Activated CD4-positive, alpha-beta T cell treated with anti-CD3 and anti-CD28 coated beads for 1 hour (primary cell): Measurements from ENCODE around the gene STK39.

Source experiments
- DNase-seq: peaks from one replicate; pipeline ENCODE4 v3.0.0-alpha.2; 2020

The STK39 gene

DNA sequence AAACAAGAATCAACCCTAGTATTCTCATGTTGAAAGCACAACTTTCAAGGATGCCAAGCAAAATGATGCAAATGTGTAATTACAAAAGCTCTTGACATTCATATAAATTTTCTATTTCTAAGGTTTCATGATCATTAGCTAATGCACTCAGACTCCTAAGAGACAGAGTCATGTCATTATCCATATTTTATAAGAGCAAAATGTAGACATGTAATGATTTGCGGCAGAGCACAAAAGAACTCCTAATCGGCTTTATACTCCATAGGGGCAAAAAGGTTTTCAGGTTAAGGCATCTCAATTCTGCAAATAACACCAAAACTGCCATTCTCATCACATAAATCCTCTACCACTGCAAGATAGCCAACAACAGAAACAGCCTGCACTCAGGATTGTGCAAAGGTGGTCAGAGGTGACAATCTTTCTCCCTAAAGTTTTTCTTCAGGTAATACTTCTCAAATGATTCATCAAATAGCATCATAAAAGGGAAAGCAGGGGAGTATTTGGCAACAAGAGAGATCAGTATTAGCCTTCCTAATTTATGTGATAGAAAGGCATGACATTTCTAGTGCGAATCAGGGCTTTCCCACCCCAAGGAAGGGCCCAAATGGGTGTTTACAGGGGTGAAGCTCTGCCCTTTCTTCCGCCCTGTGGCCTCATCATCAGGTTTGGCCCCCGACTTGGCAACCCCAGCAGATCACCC is 64.7 kb downstream of the STK39 start:
- DNase-seq: no peak

DNA sequence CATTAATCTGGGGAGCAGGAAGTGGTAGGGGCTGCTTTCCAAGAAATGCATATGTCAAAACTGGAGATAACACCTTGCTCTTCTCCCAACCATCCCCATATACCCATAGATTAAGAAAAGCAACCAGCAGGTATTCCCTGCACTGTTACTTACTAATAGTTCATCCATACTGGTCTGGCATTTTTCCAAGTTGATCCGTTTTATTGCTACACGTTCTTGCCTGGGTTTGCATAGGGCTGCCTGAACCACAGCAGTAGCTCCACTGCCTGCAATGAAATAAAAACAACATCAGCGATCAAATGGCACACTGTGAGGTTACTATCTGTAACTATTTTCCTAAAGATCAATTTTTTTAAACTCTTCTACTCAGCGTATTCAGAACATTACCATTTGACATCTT is 65.6 kb downstream of the STK39 start:
- no peak for DNase-seq

DNA sequence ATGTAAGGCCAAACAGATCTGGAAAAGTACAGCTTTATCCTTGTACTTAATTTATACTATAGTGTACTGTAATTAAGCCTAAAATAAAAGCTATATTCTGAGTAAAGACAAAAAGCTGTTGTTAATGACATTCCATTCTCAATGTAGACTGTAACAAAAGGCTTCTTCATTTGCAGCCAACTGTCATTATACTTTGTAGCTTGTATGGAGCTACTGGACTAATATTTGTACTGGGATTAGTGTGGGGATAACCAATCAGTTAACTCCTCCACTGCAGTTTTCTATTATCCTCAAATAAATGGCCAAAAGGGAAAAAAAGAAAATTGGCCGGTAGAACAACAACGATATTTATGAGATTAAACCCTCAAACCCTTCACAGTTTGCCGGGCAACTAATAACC is 66.5 kb downstream of the STK39 start:
- no peak for DNase-seq

DNA sequence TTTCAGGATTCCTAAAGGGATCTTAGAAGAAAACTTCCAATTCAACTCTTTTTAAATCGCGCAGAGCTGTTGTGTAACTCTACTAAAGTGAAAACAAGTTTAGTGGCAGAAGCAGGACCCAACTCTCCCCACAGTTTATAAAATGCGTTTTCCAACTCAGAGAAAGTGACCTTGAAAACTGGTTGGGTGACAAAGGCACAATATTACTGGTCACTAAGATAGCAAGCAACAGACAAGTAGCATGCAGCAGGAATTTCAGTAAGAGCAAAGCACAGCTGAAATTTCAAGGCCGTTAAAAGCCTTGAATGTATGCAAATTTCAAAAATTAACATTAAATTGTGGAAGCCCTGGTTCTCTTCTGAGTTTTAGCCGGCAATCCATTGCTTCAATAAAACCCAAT is 66.9 kb downstream of the STK39 start:
- no peak for DNase-seq

DNA sequence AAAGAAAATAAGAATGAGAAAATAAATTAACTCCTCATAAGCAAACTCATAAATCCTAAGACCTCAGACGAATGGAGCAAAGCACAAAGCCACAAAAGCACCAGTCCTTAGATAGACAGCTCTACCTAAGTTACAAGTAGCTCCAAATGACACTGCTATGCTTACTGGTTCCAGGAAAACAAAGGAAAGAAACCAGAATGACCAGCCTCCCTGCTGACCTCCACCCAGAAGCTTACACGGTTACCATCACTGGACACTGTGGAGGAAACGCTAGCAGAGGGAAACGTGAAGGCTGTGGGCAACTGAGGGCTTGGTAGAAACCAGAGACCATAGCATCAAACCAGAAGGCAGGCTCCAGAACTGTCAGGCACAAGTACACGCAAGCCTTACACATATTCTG is 67.8 kb downstream of the STK39 start:
- no peak for DNase-seq

DNA sequence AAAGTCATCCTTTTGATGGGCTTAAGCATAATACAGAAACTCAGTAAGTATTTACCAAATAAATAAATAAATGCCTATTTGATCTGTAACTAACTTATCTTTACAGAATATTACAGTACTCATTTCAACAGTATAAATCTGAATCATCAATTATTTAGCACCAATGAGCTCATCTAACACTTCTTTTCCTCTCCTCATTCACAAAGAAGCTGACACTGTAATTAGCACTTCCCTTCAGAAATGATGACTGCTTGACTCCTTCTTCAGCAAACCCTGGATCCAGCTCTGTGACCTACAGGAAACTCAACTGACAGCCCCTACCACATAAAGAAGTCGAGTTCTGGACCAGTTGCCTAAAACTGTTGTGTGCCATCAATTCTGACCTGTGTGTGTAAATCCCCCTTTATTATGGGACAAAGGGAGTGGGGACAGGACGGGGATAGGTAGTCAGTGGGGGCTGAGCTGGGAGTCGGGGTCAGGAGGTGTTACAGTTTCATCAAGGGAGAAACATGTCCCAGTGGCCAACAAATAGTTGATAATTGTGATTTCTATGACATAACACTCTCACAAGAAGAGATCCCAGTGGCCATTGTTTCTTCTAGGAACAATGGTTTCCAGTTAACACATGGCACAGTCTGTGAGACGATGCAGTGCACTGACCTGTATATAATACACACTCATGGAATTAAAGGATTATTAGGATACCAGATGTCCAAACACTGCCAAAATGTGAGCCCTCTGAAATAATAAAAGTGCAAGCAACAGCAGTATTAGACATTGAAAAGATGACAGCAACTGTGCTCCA is 68.7 kb downstream of the STK39 start:
- no peak for DNase-seq

DNA sequence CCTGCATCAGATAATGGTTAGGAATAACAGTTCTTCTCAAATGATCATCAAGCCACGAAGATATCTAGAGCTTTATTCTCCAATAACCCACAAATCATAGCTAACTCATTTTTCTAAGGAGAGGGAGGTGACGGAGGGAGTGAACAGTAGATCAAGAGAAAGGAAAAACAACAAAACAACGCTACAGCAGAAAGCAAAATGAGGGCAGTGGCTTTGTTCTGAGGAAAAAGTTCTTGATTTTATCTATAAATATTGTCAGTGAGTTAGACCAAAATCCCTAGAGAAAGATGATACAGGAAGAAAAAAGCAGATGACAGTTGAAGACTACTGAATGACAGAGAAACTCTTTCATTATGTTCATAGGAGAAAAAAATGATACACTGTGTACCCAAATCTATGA is 71.0 kb downstream of the STK39 start:
- no peak for DNase-seq

DNA sequence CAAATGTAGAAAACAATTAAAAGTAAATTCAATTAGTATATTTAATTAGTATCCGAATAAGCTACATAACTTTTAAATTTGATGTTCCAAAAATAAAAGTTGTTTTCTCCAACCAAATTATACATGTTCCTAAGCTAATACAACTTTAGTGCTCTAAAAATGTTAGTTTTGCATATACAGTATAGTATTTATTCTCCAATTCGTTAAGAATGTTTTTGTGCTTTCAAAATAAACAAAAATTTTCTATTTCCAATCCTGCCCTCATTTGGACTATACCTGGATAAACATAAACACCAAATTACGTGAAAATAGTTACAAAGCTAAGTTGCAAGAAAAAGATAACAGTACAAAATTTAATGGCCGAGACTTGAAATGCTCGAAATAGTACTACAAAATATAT is 71.9 kb downstream of the STK39 start:
- no peak for DNase-seq

DNA sequence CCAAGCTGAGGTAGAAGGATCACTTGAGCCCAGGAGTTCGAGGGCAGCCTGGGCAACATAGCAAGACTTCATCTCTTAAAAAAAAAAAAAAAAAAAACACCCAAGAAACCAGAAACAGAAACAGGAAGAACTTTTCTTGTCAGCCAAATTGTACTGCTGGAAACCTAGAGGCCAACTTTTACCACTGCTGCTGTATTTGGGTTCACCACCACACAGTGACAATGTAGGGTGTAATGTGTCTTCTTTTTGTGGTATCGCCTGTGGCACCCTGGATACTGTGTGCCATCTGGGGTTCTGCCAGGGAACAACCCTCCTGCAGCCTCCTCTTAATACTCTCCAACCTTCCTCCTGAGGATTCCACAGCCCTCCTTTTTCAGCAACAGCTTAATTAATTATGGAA is 72.6 kb downstream of the STK39 start:
- DNase-seq: no peak

DNA sequence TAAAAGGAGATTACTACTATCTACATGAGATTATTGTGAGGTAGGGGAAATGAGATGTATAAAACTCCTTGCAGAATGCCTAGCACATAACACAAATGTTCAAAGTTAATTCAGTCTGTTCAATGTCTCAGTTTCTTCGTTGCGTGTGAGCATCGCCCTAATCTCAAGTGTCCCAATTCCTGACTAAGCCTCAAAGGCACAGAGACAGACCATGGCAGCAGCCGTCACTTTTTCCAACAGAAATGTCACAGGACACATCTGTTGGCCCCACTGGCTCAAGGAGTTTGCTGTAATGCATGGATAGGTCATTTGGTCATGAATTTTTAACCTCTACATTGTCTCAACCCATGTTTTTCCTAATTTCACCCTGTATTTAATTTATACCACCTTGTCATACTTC is 75.3 kb downstream of the STK39 start:
- no peak for DNase-seq

DNA sequence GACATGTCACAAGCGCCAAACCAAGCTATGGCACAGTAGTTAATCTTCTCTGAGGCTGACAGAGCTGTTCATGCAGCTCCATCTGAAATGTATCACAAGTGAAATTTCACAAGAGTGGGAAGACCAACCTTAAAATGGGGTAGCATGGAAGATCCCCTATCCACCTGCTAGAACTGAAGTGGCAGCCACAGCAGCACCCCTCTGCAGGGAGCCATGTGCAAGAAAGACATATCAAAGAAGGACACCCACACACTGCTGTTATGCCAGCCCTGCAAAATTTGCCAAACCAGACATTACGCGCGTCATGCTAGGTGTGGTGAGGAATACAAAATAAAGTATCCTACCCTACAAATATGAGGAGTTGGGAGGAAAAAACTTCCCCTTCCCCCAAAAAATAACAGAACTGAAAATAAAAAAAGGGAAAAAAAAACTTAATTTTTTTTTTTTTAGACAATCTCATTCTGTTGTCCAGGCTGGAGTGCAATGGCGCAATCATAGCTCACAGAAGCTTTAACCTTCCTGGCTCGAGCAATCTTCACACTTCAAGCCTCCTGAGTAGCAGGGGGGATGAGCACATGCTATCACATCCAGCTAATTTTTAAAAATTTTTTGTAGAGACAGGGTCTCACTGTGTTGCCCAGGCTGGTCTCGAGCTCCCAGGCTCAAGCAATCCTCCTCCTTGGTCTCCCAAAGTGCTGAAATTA is 76.2 kb downstream of the STK39 start:
- DNase-seq: no peak

DNA sequence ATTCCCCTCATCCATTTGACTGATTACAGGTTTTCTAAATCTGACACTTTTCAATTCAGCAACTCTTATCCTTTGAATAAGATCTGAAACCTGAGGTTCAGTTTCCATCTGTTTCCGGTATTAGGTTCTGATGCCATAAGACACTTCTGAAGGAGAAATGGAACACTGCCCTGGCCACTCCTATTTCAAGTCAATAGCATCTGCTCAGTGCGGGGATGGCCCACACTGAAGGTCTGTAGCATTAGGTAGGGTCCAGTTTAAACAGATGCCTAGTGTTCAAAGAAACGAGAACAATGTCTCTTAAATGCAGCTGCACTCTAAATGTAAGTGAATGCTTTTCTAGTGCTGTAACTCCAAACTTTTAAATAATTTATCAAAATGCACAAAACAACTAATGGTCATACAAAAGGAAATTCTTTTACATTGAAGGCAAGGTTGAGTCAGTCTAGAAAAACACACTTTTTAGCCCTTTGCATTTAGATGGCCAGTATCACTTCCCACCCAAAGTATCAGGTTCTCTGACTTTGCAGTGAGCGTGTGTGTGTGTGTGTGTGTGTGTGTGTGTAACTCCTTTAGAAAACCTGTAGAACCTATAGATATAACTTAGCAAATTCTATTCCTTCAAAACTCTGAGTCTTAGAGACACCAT is 78.2 kb downstream of the STK39 start:
- DNase-seq: no peak

DNA sequence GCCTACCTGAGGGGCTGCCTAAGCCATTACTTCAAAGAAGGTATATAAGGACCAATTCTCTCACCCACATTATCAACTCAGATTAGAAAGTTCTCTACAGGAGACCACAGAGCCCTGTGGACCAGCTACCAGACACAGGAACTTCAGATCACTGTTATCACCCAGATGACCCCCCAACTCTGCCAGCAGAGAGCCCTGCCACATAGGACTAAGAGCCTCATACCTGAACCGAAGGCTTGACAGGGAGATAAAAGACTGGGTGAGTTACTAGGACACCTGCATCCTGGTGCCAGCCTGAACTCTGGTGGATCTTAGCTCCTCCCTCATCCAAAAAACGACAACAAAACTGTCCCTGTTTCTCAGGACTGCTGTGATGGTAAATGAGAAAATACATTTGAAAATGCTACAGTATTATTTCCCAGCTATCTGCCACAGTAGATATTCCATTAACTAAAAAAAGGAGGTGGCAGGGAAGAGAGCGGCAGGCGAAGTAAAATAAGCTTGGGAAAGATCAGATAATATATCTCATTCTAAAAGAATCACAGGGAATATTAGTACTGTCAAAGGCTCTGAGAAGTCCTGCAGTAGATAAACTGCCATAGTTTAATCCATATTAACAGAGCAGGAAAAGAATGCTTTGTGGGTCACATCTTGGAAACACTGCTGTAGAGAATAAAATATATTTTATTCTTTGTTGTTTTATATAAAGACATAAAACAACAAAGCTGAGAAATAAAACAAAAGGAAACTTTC is 79.7 kb downstream of the STK39 start:
- no peak for DNase-seq

DNA sequence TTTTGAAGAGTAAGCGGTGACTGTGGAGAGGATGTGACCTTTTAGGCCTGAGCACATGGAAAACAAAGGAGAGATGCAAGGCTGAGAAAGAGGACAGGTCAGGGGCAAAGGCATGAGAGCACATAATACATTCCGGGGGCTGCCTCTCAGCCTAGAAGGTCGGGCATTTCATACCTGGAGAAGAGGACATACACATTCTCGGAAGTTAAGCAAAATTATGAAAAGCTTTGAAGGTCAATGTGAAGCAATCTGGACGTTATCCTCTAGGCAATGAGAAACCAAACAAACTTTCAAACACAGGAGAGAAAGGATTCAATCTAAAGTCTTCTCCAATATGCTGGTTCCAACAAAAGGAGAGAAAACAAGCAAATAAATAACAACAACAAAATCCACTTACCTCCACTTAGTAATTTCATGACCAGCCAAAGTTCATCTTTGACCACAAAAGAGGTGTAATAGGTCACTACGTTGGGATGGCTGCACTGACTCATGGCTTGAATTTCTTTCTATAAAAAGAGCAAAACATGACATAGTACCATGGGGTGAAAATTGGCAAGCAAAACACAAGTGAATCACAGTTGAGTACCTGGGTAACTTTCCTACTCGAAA is 80.4 kb downstream of the STK39 start:
- no peak for DNase-seq

DNA sequence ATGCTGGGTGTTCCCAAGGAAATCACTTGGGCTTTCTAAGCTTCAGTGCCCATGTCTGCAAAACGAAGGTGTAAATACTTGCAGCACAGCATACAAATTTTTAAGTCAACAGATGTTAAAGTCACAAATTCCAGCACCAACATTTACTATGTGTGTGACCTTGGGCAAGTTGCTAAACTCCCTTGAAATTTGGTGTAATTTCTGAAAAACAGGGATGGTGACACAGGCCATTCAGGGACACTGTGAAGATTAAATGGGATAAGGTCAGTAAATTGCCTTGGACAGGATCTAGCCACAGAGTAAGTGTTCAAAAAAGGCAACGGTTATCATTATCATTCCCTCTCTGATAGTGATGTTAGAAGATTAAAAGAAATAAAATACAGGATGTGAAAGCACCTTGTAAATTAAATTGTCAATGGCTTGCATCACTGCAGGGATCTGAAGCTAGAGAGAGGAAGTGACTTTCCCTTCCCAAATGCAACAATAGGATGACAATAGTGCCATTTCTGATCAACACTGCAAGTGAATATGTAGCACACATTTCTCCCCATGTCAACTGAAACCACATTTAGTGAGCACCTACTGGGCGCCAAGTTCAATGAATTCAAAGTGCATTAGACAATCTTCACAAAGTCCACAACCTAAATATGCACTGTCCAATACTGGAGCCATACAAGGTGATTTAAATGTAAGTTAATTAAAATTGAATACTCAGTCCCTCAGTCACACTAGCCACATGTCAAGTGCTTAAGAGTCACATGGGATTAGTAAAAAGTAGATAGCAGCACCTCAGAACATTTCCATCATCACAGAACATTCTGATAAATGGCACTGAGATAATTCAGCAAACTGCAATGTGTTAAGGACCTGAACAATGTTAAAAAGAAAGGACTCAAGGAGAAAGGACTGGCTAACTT is 81.2 kb downstream of the STK39 start:
- no peak for DNase-seq

DNA sequence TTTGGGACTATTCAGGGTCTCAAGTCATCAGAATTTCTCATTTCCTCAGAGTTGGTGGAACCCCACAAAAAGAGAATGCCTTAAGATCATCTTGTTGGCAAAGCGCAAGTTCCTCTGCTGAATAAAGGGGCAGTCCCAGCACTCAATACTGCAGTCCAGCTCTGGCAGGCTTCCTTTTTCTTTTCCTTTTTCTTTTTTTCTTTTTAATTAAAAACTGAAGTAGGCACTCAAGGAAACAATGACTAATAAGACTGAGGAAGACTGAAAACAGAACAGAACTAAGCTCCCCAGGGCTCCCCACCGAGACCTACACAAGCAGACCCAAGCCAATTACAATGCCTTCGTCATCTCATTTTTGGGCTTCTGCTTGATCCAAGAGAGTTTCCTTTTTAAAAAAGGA is 82.0 kb downstream of the STK39 start:
- DNase-seq: no peak

DNA sequence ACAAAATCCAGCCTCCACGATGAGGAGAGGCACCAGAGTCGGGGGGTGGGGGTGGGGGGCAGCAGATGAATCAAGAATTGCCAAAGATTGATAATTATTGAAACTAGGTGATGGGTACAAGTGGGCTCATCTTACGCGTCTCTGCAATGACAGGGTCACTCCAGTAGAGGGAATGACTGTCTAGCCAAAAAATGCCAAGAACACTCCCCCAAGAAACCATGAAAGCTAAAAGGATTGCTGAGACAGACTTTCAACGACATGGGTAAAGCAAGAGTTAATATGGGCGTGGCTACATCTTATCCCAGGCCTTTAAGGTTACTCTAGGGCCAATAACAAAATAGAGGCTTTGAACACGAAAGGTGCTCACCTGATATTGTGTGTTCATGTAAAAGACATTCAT is 86.5 kb downstream of the STK39 start:
- DNase-seq: no peak

DNA sequence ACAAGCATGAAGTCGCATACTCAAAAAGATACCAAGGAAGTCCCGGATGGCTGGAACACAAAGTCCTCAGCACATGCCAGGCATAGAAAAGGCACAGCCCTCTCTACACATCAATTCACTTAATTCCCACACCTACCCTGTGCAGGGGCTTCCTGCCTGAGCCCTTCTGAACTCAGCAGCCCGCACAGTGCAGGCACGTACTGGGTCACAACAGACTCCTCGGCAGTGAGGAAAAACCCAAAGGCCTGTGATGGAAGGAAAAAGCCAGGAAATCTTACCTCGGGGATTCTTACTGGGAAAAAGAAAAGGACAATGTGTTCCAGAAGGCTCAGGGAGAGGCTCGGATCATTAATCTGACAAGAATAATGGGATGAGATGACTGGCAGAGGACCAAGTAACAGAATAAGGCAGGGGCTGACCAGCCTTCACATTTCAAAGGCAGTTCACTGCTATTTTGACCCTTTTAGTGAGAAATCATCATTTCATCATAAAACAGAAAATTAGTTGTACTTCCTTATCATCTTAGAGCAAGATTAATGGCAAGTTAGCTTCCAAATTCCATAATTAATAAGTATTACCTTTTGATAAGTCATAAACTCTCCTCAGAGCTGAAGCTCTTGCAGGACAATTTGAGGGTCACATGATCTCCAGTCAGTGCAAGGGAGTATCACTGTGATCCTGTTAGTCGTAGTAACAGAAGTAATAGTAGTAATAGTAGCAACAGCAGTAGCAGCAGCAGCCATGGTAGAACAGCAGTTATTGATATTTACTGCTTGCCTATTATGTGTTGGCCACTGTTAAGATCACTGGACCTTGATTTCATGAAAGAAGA is 87.4 kb downstream of the STK39 start:
- DNase-seq: no peak

DNA sequence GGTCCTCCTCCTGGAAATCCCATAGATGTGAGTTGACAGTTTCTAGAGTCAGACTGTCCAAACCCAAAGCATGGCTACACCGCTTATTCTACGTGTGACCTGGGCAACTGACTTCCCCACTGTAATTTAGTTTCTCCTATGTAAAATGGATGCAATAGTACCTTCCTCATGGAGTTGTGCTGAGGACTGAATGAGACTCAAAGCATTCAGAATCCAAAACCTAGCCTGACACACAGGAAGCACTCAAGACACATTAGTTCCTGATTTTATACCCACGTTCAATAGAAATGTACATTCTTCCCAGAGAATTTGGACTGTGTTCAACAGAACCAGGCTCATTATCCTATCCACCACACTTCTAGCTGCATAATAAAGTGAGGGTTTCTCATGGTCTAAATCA is 88.8 kb downstream of the STK39 start:
- DNase-seq: no peak

DNA sequence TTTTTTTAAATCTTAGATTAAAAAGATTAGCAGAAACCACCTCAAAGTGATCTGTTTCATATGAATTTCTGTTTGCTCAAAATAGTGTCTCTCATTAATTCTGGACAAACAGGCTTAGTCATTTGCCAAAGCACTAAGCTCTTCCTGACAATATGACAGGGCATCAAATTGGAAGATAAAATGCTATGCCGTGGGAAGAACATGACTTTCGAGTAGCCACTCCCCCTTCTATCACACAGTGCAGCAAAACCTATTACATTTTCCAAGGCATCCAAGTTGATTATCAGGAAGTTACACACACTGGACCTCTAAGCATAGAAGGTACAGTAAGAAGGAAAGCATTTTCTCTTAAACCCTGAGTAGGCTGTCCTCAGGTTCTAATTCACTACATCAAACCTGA is 89.5 kb downstream of the STK39 start:
- DNase-seq: no peak
